Tibial nerve (tissue), 3 donors: Measurements from ENCODE around the gene RSL1D1.

Source experiments
- POLR2A ChIP-seq, 2 donors: fragments of 450-650 bp; IDR thresholded peaks; one replicate each; pipeline ENCODE4 v1.6.1; 2017; ENCODE audit warnings: antibody characterized with exemption in 2 of 2, mild to moderate bottlenecking in 2 of 2, moderate library complexity in 2 of 2
- TF ChIP-seq, protein P1 (sequence below), 5 experiments: fragments of 200-600 bp in 3 of 5; fragments of 450-650 bp in 2 of 5; sonication (generic) in 3 of 5; IDR thresholded peaks; one replicate each; pipeline ENCODE4 v1.5.1; 2016 to 2019; ENCODE audit warnings: antibody characterized with exemption in 5 of 5, mild to moderate bottlenecking in 3 of 5, moderate library complexity in 2 of 5

- TF ChIP-seq POLR2A (IDR thresholded peaks at IDR 0.05) = peak; percentile 59 to 86
- TF ChIP-seq, protein P1, sequence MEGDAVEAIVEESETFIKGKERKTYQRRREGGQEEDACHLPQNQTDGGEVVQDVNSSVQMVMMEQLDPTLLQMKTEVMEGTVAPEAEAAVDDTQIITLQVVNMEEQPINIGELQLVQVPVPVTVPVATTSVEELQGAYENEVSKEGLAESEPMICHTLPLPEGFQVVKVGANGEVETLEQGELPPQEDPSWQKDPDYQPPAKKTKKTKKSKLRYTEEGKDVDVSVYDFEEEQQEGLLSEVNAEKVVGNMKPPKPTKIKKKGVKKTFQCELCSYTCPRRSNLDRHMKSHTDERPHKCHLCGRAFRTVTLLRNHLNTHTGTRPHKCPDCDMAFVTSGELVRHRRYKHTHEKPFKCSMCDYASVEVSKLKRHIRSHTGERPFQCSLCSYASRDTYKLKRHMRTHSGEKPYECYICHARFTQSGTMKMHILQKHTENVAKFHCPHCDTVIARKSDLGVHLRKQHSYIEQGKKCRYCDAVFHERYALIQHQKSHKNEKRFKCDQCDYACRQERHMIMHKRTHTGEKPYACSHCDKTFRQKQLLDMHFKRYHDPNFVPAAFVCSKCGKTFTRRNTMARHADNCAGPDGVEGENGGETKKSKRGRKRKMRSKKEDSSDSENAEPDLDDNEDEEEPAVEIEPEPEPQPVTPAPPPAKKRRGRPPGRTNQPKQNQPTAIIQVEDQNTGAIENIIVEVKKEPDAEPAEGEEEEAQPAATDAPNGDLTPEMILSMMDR (IDR thresholded peaks at IDR 0.05) = peak; percentile 77 to 100 (median 99)
Measured at GRCh38 chr16:11797166-11797956, 54.0 kb downstream of the RSL1D1 start, which contains the start of gene ZC3H7A.
